HG03066 (cell line): Measurements from ENCODE around the gene ABCC3.

Experiments used
- ATAC-seq: cut with Tn5 transposase; IDR thresholded peaks from one replicate; pipeline ENCODE4 v1.9.1; 2021; ENCODE audit warnings: low read depth; ENCODE audit not compliant: unreplicated experiment

ABCC3 gene

DNA sequence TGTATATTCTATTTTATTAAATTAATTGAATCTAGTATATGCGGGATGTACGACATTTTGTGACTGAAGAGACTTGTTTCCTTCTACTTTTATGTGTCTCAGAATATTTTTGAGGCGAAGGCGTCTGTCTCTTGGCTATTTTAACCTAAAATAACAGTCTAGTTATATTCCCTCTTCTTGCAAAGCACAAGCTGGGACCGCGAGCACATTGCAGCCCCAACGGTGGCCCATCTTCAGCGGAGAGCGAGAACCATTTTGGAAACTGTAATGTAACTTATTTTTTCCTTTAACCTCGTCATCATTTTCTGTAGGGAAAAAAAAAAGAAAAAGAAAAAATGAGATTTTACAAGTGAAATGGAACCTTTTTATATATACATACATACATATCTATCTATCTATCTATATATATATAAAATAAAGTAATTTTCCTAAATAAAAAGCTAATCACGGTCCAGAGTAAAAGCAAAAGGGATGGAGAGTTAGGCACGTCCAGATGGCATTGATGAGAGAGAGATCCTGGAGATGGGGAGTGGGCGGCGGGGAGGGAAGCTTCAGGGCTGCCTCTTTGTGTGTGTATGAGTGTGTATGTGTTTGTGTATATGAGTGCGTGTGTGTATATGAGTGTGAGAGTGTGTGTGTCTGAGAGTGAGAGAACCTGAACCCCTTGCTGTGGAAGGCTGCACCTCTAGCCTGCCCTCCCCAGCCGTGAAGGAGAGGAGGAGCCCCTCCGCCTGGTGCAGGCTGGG is 7.5 kb upstream of the ABCC3 start:
- ATAC-seq, result no peak

DNA sequence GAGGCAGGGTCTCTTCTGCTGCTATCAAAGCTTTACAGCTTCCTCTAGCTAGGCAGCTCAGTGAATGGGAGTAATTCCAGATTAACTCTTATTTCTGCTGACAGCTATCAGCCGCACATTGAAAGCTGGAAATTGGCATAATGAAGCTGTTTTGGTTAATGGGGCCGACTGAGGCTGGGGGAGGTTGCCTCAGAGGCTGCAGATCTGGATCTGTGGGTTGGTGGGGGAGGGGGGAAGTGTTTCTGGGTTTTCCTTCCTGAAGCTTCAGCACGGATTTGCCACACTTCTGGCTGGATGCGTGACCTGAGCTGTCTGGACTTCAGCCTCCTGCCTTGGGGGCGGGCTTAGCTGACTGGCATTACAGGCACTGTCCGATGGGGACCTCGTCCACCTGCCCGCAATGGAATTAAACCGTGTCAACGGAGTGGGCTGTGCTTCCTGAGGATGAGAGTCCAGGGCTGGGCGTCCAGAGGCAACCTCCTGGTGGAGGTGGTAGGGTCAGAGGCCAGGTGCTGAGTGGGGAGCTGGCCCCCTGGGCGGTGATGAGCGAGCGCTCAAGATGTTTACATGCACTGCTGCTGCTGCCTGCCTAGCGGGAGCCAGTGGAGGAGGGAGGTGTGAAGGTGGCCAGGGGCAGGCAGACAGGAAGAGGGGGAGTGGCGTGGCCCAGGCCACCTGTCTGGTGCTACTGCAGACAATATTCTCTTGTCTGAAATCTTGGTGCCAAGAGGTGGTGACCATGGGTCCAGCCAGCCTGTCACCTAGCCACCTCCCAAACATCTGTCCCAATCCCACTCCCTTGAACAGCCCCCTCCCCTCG is 6.7 kb upstream of the ABCC3 start:
- ATAC-seq, result no peak

DNA sequence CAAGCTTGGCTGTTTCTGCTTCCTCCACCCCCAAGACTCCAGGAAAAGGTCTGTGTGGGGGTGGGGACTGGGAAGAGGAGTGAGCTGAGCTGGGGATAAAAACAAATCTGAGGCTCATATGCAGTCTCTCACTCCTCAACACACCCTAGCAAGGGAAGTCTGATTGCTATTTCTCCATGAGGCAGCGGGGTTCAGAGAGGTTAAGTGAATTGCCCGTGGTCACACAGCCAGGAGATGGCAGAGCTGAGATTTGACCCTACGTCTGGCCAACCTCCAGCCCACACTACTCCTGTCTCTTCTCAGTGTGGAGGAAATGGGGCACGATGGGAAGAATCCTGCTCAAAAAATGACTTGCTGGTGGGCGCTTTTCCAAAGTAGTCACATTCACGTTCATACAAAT is 4.8 kb upstream of the ABCC3 start:
- no peak for ATAC-seq

DNA sequence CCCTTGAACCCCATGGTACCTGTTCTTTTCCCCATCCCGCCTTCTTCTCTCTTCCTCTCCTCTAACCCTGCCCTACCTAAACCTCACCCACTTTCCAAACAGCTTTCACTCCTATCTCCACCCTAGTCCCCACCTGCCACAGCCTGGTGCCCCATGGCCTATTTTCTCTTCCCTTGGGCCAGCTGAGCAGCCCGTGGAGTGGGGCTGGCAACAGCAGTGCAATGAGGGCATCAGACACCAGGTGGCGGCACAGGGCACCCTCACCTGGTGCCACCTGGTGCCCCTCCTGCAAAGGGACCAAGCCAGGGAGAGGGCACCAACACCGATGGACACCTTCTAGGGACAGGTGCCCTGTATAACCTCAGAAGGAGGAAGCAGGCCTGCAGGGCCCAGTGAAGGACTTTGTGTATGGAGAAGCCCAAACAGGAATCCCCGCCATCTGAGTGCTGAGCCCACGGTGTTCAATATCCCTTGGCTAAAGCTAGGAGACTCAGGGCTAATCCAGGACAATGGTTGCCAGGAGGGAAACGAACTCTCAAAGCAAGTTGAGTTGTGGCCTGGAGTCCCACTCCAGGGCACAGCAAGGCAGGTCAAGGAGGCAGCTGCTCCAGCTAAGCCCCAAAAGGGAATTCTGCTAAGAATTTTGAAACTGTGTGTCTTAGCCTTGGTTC is 4.0 kb upstream of the ABCC3 start:
- ATAC-seq, result no peak

DNA sequence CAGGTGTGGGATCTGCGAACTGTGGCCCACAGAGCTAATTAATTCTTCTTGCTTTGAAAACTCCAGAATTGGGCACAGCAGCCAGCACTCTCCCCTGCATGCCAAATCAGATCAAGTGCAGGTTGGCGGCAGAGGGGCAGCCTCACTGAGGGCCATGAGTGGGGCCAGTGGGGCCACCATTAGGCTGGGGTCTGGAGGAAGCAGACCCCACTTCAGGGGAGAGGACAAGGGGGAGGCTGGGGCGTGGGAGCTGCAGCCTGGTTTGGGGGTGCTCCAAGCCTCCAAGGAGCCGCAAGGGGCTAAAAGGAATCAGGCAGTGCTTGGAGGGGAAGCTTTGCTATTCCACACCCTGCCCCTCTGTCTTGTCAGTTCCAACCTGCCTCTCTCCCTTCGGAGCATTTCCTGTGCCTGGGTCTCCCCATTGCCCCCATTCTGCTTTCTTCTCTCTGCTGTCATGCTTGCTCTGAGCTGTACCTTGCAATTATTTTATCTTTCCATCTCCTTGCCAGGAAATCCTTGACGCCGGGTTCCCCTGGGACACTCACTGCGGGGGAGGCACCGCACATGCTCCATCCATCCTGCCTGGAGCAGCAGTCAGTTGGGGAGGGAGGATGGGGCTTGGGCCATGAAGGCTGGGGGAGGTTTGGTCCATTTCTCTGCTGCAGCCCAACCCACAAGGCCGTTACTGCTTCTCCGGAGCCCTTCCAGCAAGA is 3.3 kb upstream of the ABCC3 start:
- no peak for ATAC-seq

DNA sequence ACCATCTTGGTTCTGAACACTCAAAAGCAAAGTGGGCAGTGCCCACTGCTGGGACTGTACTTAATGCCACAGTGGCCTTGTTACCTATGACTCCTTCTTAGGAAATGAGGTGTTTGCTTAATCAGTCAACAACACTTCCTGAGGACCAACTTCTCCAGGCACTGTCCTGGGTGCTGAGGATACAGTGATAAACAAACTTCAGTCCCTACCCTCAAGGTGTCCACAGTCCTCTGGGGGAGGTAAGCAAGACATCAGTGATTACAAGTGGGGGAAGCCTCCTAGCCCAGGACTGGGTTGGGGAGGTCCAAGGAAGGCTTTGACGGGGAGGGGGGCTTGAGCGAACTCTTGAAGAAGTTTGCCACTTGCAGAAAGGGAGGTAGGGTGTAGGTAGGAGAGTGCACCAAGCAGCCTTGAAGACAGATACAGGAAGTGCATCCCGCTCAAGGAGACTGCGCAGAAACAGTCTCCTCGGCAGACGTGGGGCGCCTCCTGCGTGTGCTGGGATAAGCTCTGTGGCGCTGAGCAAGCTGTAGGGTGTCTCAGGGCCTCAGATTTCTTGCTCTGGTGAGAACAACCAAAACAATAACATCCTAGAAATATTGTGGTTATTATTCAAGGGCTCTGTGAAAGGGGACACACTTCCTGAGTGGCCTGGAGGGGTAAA is 2.6 kb upstream of the ABCC3 start:
- no peak for ATAC-seq

DNA sequence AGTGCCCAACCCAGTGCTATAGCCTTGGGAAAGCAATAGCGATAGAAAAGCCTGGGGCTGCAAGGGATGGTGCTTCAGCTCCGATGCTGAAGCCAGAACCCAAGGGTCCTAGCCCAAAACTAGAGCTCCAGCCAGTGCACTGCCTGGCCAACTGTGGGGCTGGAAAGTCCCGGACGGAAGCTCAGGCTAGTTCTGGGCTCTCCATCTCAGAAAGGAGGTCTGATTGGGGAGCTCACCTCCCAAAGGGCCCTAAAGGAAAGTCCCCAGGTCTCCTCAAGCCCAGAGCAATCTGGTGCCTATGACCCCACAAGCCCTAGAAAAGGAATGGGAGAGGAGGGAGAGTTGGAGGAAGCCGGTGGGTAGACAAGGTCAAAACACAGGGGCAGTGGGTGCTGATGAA is 2.0 kb upstream of the ABCC3 start:
- ATAC-seq, result no peak

DNA sequence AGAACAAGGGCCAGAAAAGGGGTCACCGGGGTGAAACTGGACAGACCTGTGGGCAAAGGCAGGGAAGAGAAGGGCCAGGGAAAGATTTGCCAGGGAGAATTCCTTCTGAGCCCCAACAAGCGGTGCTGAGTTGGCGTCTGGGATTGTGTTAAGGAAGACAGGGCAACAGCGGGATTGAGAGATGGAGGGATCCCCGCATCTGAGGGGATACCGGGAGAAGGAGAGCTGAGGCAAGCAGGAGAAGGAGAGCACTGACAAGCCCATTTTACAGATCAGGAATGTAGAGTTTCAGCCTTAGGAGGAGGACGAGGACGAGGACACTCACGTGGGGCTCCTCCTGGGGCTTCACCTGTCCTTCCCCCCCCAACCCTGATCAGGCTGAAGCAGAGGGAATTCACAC is 998 bp upstream of the ABCC3 start:
- ATAC-seq, result no peak

DNA sequence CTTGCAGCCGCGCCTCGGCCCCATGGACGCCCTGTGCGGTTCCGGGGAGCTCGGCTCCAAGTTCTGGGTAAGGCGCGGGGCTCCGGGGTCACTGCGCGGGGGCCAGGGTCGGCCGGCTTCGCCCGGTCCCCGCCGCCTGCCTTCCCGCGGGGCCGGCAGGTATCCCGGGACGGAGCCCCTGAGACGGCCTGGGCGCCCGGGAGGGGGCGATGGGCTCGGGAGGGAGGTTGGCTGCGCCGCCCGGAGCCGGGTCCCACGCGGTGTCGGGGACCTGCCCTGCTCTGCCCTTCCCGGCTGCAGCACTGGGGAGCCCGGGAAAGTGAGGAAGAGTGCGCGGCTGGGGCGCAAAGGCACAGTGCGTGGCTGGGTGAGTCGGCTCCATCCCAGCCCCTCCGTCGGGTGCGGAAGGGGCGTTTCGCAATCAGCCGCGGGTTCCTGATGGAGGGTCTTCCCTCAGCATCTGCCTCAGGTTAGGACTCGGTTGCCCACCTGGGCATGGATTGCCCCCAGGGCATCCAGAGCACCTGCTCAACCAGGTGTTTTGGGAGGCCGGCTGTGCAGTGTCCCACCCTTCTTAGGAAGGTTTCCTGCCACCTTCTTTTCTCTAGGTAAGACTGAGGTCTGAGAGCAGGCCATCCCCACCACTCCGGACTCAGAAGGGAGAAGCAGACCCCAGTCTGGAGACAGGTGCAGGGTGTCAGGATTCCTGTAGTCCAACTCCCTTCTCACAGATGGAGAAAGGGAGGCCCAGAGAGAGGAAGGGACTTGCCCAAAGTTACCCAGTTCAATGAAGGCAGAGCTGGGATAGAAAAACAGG is 442 bp downstream of the ABCC3 start:
- ATAC-seq, result no peak

DNA sequence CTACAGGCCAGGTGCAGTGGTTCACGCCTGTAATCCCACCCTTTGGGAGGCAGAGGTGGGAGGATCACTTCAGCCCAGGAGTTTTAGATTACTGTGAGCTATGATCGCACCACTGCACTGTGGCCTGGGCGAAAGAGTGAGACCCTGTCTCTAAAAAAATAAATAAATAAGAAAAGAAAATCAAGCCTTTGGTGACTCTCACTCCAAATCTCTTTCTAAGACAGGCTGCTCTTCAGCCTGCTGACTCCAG is 976 bp downstream of the ABCC3 start:
- no peak for ATAC-seq

DNA sequence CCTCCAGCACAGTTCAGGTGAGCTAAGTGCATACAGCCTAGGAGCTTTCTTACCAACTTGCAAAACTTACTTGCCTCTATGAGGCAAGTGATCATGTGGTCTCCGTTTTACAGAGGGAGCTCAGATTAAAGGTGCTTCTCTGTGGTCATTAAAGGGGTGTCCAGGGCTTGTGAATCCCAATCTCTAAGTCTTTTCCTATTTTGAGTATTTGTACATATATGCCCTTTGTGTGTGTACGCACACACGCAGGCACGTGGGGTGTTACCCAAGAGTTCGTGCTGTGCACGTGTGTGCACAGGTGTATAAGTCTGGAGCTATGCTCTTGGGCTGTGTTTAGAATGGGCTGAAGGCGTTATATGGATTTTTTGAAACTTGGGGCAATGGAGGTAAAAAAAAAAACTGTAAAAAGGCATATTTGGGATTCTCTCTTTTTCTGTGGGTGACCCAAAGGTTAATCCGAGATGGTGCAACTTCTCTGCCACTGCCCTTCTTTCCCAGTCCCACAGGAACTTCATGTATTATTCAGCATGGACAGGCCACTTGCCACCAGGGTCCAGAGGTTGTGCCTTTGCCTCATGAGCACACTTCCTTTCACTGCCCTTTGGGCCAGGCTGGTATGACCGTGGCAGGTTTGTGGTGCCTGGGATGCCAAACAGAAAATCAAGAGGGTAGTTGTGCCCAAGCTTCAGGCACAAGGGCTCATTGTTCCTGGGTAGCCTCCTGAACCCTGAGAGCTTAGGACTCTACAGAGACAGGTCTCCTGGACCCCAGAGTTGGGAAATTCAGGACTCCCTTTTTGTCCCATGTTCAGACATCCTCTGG is 1.5 kb downstream of the ABCC3 start:
- no peak for ATAC-seq

DNA sequence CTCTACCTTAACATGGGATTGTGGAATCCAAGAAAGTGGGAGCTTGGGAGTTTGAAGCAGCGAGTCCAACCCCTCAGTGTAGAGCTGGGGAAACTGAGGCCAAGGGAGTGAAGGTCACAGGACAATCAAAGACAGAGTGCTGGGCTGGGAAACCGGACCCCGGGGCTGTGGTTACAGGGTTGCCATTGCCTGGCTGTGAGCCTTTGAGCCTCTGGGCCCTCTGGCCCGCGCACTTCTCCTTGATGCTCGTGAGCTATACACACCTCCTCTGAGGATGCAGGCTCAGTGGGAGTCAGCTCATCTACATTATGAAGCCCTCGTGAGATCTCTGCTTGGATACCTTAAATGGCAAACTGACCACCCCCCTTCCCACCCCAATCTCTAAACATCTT is 2.1 kb downstream of the ABCC3 start:
- ATAC-seq, result no peak

DNA sequence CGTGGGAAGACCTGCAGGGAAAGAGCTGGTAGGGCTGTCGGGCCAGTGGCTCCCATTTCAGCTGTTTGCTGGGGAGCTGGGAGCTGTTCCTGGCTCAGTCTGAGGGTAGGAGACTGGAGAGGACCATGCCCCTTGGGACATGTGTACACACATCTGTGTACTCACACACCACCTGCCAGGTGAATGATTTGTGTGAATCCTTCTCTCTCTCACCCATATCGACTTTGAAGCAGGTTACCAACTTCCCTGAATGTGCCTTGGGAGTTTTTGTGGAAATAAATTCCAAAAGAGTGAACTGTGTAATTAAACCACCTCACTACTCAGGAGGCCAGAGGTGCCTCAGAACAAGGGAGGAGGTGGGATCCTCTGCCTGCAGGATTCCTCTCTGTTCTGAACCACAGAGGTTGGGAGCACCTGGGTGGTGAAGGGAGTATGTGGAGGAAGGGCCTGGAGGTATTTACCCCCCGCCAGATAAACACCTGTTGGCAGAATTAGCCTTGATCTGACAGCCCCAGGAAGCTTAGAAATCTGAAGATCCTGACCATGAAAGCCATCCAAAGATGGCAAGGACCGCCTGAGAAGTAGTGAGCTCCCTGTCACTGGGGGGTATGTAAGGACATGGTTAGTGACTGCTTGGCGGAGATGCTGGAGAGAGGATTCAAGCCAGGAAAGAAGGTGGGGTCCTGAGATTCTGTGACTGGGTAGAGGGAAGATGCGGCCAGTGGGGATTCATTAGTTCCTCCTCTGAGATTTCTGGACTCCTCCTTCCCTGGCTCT is 3.3 kb downstream of the ABCC3 start:
- no peak for ATAC-seq

DNA sequence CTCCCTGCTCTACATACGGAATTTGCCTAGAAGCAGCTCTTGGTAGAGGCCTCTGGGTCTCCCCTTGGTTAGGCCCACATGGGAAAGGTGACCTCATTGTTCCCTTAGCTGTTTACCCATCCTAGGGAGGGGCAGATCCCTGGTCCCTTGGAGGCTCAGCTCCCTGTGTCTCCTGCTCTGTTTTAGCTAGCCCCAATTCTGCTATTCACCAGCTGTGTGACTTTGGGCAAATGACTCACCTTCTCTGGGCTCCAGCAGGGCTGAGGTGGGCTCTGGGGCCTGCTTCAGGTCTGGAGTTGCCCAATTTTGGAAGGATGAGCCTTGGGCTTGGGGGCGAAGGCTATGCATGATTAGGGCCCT is 3.9 kb downstream of the ABCC3 start:
- no peak for ATAC-seq

DNA sequence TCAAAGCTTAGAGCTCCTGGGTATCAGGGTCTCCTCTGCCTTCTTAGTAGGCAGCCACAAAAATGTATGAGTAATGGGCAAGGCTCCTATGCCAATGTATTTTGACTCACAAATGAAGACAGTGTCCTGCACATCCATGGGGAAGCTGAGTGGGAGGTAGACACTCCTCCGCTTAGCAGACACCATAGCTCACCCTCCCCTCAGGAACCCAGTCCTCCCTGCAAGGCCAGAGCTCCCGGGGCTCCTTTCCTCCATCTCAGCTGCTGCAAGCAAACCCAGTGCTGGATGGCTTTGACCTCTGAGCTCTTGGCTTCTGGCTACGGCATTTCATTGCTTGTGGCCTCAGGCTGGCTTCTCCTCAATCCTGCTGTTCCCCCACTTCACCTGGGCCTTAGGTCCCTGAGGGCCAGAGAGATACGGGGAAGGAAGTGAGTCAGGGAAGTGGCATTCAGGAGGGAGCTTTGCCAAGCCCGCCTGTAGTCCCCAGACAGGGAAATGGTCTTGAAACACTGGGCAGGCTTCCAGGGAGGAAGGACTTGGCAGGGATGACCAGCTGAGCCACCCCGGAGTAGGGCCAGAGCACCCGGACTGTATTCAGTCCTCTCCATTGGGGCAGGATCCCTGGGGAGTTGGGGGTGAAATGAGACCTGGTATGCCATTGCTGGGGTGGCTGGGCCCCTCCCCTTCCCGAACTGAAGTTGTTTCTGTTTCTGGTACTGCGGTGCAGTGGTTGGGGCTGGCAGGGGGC is 4.5 kb downstream of the ABCC3 start:
- no peak for ATAC-seq

DNA sequence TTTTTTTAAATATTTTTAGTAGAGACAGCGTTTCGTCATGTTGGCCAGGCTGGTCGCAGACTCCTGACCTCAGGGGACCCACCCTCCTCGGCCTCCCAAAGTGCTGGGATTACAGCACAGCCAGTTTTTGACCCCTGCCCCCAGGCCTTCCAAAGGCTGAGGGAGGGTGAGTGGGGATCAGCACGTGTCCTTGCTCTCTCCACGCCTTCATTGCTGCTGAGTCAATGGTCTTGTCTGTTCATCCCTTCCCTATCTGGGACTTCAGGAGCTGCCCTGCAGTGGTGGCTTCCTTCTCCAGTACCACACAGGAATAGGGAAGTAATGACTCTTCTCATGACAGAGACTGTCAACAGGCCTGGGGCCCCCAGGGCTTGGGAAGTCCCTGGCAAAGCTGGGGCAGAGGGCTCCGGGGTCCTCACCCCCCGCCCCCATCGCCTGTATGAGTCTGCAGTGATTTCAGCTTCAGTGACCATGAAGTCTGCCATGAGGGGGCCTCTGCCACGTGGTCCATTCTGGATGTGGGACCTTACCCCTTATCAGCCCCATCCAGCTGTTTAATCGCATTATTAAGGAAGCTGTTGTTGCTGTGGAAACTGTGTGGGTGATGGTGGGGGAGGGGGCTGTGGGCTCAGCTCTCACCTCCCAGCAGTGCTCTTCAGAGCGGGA is 6.1 kb downstream of the ABCC3 start:
- ATAC-seq, result no peak

DNA sequence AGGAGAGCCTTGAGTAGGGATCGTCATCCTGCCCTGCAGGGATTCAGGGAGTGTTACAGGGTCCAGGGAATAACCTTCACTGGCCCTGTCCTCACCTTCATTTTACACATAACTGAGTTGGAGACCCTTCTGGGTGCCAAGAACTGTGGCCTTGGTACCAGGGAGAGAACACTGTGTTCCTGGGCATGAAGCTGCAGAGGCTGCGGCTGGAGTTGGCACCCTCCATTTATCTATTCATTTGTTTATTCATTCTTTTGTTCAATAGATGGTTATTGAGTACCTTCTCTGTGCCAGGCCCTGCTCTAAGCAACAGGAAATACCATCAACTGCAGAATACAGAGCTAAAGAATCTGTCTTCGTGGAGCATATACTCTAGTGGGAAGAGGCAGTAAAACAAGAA is 6.7 kb downstream of the ABCC3 start:
- ATAC-seq, result no peak
